Hippocampal formation (tissue), 2 donors: ENCODE data around the gene PIGU.
"Not testable (repeated sequence)": the region's sequence is repeated elsewhere in the genome, so short reads cannot be mapped to it uniquely, and the experiment has no call there.

Source experiments
- DNase-seq, 2 donors: peaks; one replicate each; lab custom pipeline; 2025; lab: John Stamatoyannopoulos, UW

The PIGU gene

DNA sequence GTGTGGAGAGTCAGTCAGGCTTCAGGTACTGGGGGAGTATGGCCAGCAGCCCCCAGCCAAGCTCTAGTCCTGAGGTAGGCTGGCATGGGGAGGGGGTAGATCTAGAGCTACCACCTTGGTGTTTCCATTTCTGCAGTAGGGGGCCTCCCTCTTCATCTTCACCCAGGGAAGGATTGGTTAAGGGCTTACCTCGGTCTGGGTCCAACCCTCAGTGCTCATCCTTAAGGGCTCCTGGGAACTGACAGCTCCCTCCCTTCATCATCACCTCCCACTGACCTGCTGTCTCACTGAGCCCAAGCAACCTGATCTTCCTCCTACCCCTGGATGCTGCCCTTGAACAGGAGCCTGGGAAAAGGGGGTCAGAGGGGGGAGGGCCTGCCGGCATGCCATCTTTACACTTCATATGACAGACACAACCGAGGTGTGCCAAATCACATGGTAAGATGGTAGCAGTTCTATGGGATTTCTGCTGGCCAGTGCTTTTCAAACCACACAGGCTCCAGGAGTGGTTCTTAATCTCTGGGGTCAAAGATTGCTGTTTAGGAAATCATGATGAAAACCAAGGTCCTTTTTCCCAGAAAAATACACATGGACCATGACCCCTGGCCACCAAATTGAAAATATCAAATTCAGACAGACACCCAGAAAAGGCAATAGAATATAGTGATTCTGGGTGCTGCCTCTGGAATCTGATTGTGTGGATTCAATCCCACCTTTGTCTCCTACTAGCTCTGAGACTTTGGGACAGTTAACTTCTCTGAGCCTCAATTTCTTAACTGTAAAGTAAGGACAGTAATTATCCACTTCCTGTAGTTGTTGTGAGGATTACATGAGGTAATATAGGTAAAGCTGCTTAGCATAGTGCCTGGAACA, 30.3 kb upstream of the PIGU start:
- no peak for DNase-seq

DNA sequence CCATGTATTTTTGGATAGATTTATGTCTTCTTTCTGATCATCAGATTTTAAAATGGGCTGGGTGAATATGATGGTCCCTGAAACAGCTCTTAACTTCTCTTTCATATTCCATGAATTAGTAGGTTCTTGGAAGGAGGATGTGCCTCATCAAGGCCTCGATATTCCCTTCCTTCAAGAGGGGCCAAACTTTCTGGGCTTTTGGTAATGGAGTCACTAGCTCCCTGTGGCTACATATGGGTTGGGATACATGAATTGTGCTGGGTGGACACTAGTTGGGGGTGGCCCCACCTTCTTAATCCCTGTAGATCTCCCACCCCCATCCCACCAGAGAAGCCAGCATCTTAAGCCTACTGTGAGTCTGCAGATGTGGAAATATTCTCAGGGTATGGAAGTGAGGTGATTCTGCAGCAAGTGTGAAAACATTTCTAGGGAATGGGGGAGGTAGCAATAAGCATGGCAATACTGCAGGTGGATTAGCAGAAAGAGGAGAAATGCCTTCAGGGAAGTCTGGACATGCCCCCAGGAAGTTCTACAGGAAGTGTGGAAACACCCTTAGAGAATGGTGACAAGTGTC, 29.5 kb upstream of the PIGU start:
- no peak for DNase-seq

GRCh38 chr20:34705397-34706301, 28.8 kb upstream of the PIGU start:
- no peak for DNase-seq

DNA sequence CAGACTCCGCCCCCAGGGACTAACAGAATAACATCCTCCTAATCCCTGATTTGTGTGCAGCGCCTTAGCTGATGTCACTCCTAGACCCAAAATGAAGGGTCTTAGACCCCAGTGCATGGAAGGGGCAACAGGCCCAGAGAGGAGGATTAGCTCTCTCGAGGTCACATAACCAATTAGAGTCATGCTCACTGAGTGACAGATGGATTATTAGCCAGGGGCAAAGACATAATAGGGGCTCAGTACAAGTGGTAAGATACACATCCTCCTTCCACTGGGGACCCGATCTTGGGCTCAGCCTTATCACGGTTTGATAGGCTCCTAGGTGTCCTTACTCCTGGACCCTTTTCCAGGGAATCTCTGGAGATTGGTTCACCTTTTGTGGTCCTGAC, 28.1 kb upstream of the PIGU start:
- DNase-seq = no peak

- peak; percentile 84 to 85 for DNase-seq
These were observed 27.5 kb upstream of the PIGU start, which contains the start of gene TP53INP2 for GRCh38 chr20:34704177-34705007. TP53INP2 (plus strand) TSS chr20:34704344; CDS start chr20:34708740, 4,396 bp downstream.

DNA sequence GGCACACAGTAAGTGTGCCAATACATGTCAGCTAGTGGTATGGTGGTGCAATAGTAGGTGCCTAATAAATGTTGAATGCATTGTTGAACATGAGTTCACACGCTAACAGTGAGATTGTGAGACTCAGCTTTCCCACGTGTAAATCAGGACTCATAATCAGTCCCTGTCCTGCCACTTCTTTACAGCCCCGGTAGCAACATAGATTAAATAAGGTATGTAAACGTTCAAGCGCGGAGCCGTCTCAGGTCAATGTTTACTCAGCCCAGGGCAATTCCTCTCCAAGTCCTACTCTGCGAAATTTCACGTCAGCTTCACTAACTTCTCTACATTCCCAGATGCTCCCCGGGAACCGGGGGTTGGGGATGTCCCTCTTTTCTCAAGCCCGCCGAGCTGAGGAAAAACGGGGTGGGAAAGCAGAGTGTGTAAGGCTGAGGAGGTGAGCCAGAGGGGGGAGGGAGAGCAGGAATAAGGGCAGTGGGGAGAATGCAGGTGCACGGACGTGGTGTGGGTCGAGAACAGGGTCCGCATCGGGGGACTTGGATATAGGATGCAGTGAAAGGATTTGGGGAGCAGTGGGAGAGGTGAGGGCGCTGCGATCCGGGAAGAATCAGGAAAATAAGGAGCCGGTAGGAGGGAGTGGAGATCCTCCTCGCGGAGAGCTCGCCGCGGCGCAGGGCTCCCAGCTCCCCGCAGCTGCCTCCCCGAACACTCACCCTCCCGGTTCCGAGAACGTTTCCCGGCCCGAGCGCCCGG, 26.7 kb upstream of the PIGU start:
- DNase-seq = no peak

- DNase-seq = no peak
These were observed 26.1 kb upstream of the PIGU start for GRCh38 chr20:34703061-34703423.

GRCh38 chr20:34701405-34702085, 24.7 kb upstream of the PIGU start:
- DNase-seq = no peak

DNA sequence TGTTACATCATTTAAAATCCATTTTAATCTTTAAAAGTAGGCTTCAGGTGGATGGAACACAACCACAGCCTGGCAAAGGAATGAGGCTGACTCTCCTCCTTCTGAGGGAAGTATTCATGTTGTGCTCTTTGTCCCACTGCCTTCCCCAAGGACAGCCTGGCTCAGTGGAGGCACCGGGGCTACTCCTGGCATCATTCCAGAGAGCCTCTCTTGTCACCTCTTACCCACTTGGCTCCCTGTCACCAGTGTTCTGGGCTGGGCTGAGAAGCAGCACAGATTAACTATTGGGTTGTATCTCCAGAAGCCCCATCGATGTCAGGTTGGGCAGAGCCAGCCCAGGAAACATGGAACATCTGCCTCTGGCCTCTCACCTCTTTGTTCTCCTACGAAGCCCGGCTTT, 16.5 kb upstream of the PIGU start:
- no peak for DNase-seq

DNA sequence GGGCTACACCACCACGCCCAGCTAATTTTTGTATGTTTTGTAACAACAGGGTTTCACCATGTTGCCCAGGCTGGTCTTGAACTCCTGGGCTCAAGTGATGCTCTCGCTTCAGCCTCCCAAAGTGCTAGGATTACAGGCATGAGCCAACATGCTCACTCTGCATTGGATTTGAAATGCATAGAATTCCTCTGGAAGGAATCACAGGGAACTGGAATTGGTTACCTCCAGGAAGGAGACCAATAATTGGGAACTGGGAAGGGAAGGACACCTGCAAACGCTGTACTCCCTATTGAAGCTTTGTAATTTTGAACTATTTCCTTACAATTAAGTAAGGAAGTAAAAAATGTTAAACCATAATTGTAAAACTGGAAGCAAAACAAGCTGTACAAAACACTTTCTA, 14.9 kb upstream of the PIGU start:
- no peak for DNase-seq

DNA sequence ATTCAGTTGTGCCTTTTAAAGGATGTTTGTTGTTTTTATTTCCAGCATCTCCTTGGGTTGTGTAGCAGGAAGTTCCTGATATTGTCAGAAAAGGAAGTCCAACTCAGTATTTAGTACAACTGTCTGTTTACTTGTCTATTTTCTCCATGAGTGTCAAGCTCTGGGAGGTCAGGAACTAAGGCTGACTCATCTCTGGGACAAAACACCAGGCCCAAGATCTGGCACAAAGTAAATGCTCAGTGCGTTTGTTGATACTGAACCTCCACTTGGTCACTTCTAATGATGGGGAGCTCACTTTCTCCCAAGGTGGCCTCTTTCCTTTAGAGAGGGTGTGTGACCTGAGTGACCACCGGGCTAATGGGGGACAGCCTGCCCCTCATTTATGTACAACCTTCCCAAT, 12.6 kb upstream of the PIGU start:
- DNase-seq = no peak

- DNase-seq = no peak
These were observed 6.8 kb upstream of the PIGU start for GRCh38 chr20:34683667-34684066.

- DNase-seq = no peak
These were observed 3.8 kb upstream of the PIGU start for GRCh38 chr20:34680586-34681175.

- no peak for DNase-seq
These were observed 775 bp downstream of the PIGU start for GRCh38 chr20:34675993-34676641.

GRCh38 chr20:34675561-34675960, 1.3 kb downstream of the PIGU start:
- no peak for DNase-seq

DNA sequence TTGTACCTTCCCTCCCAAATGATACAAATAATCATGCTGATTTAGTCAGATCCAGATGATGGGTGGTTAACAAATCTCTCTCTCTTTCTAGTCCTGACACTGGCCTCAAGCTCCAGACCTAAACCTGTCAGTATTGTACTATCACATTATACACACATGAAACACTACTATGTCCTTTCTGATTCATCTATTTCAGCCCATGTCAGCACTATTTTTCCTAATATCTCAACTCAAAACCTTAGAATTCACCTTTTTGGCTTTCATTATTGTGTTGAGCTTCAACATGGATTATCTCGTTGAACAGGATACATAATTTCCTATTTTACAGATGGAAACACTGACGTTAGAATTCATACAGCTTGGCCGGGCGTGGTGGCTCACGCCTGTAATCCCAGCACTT, 3.5 kb downstream of the PIGU start:
- no peak for DNase-seq

GRCh38 chr20:34669094-34669493, 7.8 kb downstream of the PIGU start:
- DNase-seq = no peak

- DNase-seq = not testable (repeated sequence)
These were observed 12.1 kb downstream of the PIGU start for GRCh38 chr20:34664751-34665150.

GRCh38 chr20:34663213-34663943, 13.5 kb downstream of the PIGU start:
- DNase-seq = no peak
